WTC11 (cell line): ENCODE data around the gene RIC3.

ENCODE experiments used
- TEAD4 ChIP-seq: sonication (generic); formaldehyde crosslinking; IDR thresholded peaks from 2 replicates; pipeline ENCODE4 v1.8.0; 2022; ENCODE audit warnings: mild to moderate bottlenecking, missing genetic modification reagents
- ZNF416 ChIP-seq: fragments of 250-450 bp; sonication (Bioruptor Pico); IDR thresholded peaks from 2 replicates; pipeline ENCODE4 v1.9.0; 2021; ENCODE audit warnings: mild to moderate bottlenecking, inconsistent platforms

DNA sequence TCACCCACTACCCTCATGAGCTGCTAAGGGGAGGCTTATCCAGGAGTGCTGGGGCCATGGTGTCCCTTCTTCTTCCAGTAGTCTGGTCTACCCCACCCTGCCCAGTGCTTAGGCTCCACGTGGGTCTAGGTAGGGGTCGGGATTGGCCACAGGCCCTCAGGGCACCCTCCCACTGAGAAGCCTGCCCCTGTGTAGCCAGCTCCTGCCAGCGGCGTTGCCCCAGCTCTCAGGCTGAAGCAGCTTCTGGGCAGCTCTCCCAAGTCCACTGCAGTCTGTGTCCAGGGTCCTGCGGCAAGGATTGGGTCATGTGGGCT lies 24.0 kb upstream of the RIC3 start:
- TF ChIP-seq ZNF416 (no peak), TEAD4 (no peak)
